Measurements from ENCODE around the gene DNAJB4. TPM values are rescaled to one million over a fixed set of nuclear protein-coding genes. Genes with fewer than 3 reads are reported as not detected.
"Not testable (repeated sequence)": the region's sequence is repeated elsewhere in the genome, so short reads cannot be mapped to it uniquely, and the experiment has no call there.

Gene DNAJB4
- total RNA-seq, 2 experiments from 2014 or later, result 7.0 to 8.4 TPM

- Mint-ChIP-seq H3K27ac (no peak overlapping the region), H3K27me3 (peaks cover 4% of the 10 kb centered on the region), H3K36me3 (peaks cover 3% of the 10 kb centered on the region), H3K4me3 (no peak overlapping the region), H3K4me1 (peaks cover 44% of the 10 kb centered on the region), H3K9me3 (peaks cover 2% of the 10 kb centered on the region)
- no peak for DNase-seq
Measured at GRCh38 chr1:78006521-78006920, 1.8 kb downstream of the DNAJB4 start.

- DNase-seq, result no peak
- peaks cover 4% of the 10 kb centered on the region for H3K27me3 Mint-ChIP-seq
- peaks cover 4% of the 10 kb centered on the region for H3K36me3 Mint-ChIP-seq
- no peak overlapping the region for H3K4me3 Mint-ChIP-seq
- no peak overlapping the region for H3K27ac Mint-ChIP-seq
- H3K9me3 Mint-ChIP-seq, result peaks cover 2% of the 10 kb centered on the region
- H3K4me1 Mint-ChIP-seq, result peaks cover 39% of the 10 kb centered on the region
Measured at GRCh38 chr1:78007677-78008341, 3.1 kb downstream of the DNAJB4 start.

DNA sequence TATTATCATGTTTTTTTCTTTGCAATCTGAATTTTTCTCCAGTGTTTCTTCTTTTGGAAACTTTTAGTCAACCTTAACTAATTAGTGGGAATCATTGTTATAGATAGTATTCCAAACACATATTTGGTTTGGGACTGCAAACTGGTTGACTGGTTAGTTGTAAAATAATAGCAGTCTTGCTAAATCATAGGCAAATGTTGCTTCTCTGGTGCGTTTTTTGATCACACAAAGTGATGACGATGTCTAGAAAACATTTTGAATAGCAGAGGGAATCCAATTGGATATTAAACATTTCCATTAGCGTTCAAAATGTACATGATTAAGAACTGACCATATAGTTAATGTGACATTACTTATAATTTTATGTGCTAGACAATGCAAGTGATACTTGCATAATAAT is 4.5 kb downstream of the DNAJB4 start:
- DNase-seq, result no peak
- Mint-ChIP-seq H3K27me3 (peaks cover 4% of the 10 kb centered on the region), H3K36me3 (peaks cover 9% of the 10 kb centered on the region), H3K4me3 (no peak overlapping the region), H3K27ac (no peak overlapping the region), H3K9me3 (peaks cover 2% of the 10 kb centered on the region), H3K4me1 (peaks cover 29% of the 10 kb centered on the region)

- no peak overlapping the region for H3K27ac Mint-ChIP-seq
- H3K9me3 Mint-ChIP-seq, result no peaks in the 10 kb centered on the region
- DNase-seq, result no peak
- H3K4me1 Mint-ChIP-seq, result peaks cover 25% of the 10 kb centered on the region
- peaks cover 6% of the 10 kb centered on the region for H3K36me3 Mint-ChIP-seq
- no peak overlapping the region for H3K4me3 Mint-ChIP-seq
- H3K27me3 Mint-ChIP-seq, result no peaks in the 10 kb centered on the region
Measured at GRCh38 chr1:78009836-78010235, 5.1 kb downstream of the DNAJB4 start.

DNA sequence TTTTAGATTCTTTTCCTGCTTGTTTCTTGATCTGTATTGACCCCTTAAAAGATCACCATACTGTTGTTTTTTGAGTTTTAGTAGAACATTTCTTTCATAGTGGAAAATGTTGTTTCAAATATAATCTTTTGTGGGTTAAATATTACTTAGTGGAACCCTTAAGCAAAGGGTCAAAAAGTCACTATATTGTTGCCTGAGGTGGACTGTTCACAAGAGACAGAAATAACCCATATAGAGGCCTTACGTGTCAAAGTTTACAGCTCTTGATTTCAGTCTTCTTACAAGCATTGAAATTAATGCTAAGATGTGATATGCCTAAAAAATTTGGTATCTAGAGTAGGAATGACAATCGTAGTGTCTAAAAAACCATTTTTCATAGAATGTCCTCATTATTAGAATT is 6.3 kb downstream of the DNAJB4 start:
- Mint-ChIP-seq H3K9me3 (no peaks in the 10 kb centered on the region), H3K27ac (no peak overlapping the region), H3K36me3 (peaks cover 7% of the 10 kb centered on the region), H3K27me3 (no peaks in the 10 kb centered on the region), H3K4me1 (peaks cover 23% of the 10 kb centered on the region), H3K4me3 (no peak overlapping the region)
- DNase-seq, result no peak

DNA sequence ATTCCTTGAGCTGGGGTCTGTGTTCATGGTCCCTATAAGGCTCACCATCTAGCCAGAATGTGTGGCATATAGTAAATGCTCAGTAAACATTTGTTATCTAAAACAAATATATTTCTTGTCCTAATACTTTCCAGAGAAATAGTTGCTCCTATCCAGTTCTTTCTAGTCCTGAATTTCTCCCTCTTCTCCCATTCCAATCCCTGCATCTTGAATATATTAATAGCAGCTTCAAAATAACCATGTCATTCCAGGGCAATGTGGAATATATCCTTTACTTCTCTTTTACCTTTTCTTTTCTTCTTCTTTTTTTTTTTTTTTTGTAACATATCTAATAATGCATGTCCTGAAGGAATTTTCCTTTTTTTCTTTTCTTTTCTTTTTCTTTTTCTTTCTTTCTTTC is 10.4 kb downstream of the DNAJB4 start:
- H3K9me3 Mint-ChIP-seq, result no peaks in the 10 kb centered on the region
- peaks cover 13% of the 10 kb centered on the region for H3K36me3 Mint-ChIP-seq
- no peaks in the 10 kb centered on the region for H3K27me3 Mint-ChIP-seq
- DNase-seq, result no peak
- H3K27ac Mint-ChIP-seq, result no peak overlapping the region
- peaks cover 5% of the 10 kb centered on the region for H3K4me1 Mint-ChIP-seq
- no peak overlapping the region for H3K4me3 Mint-ChIP-seq

DNA sequence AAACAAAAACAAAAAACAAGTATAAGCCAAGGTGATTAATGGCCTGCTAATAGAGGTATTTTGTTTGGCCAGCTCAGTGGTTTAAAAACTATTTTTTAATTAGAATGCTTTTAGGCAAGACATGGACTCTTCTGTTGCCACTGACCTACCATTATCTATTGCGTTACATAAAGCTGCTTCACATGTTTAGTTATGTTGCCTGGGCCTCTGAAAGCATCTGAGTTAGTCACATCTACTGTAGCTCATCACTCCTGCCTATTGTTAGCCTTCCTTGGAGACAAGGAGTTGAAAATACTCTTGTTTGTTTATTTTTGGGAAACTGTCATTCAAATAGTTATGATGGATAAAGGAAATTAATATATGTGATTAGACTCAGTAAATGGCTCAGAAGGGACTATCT is 14.3 kb downstream of the DNAJB4 start:
- no peak for DNase-seq
- H3K4me1 Mint-ChIP-seq, result no peaks in the 10 kb centered on the region
- H3K27ac Mint-ChIP-seq, result no peak overlapping the region
- no peak overlapping the region for H3K4me3 Mint-ChIP-seq
- H3K9me3 Mint-ChIP-seq, result peaks cover 2% of the 10 kb centered on the region
- no peaks in the 10 kb centered on the region for H3K27me3 Mint-ChIP-seq
- peaks cover 7% of the 10 kb centered on the region for H3K36me3 Mint-ChIP-seq

DNA sequence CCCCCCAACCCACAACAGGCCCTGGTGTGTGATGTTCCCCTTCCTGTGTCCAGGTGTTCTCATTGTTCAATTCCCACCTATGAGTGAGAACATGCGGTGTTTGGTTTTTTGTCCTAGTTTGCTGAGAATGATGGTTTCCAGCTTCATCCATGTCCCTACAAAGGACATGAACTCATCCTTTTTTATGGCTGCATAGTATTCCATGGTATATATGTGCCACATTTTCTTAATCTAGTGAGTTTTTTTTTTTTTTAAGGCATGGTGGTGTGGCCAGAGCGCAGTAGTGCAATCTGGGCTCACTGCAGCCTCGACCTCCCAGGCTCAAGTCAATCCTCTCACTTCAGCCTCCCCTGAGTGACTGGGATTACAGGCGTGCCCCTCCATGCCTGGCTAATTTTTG is 16.4 kb downstream of the DNAJB4 start:
- H3K4me1 Mint-ChIP-seq, H3K4me3 Mint-ChIP-seq, H3K36me3 Mint-ChIP-seq, H3K27me3 Mint-ChIP-seq, H3K9me3 Mint-ChIP-seq, DNase-seq, H3K27ac Mint-ChIP-seq: not testable (repeated sequence)

GRCh38 chr1:78029793-78030192 is 25.1 kb downstream of the DNAJB4 start:
- Mint-ChIP-seq H3K27ac (no peak overlapping the region), H3K27me3 (peaks cover 8% of the 10 kb centered on the region), H3K4me3 (no peak overlapping the region), H3K9me3 (no peaks in the 10 kb centered on the region), H3K4me1 (no peaks in the 10 kb centered on the region), H3K36me3 (no peaks in the 10 kb centered on the region)
- no peak for DNase-seq

- DNase-seq, result no peak
- Mint-ChIP-seq H3K36me3 (no peaks in the 10 kb centered on the region), H3K4me1 (no peaks in the 10 kb centered on the region), H3K27me3 (peaks cover 8% of the 10 kb centered on the region), H3K27ac (no peak overlapping the region), H3K4me3 (no peak overlapping the region), H3K9me3 (no peaks in the 10 kb centered on the region)
Measured at GRCh38 chr1:78032996-78033796, 28.5 kb downstream of the DNAJB4 start.

DNA sequence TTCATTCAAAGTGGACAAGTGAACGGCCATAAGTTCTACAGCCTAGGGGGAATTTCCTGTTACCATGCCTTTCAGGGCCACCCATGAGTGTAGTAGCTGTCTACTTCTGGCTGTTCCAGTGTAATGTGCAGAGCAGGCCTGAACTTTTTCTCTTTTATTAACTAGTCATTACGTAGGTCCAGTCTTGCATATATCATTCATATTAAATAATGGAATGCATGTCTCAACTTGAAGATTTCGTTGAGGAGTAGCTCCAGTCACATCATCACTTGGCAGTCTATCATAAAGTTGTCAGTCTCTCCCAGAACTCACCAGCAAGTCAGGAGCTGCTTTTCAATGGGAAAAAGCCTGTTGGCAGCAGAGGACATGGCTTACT is 29.0 kb downstream of the DNAJB4 start:
- Mint-ChIP-seq H3K36me3 (no peaks in the 10 kb centered on the region), H3K27ac (no peak overlapping the region), H3K4me3 (no peak overlapping the region), H3K27me3 (peaks cover 8% of the 10 kb centered on the region), H3K9me3 (no peaks in the 10 kb centered on the region), H3K4me1 (peaks cover 2% of the 10 kb centered on the region)
- DNase-seq, result no peak

- Mint-ChIP-seq H3K4me1 (peaks cover 4% of the 10 kb centered on the region), H3K27me3 (peaks cover 8% of the 10 kb centered on the region), H3K27ac (no peak overlapping the region), H3K36me3 (no peaks in the 10 kb centered on the region), H3K9me3 (no peaks in the 10 kb centered on the region), H3K4me3 (no peak overlapping the region)
- DNase-seq, result no peak
Measured at GRCh38 chr1:78035121-78035520, 30.4 kb downstream of the DNAJB4 start.

GRCh38 chr1:78036450-78036849 is 31.7 kb downstream of the DNAJB4 start:
- DNase-seq, result no peak
- no peak overlapping the region for H3K27ac Mint-ChIP-seq
- H3K27me3 Mint-ChIP-seq, result peaks cover 8% of the 10 kb centered on the region
- H3K4me3 Mint-ChIP-seq, result no peak overlapping the region
- peaks cover 13% of the 10 kb centered on the region for H3K4me1 Mint-ChIP-seq
- H3K9me3 Mint-ChIP-seq, result no peaks in the 10 kb centered on the region
- no peaks in the 10 kb centered on the region for H3K36me3 Mint-ChIP-seq

GRCh38 chr1:78038071-78038470 is 33.3 kb downstream of the DNAJB4 start:
- Mint-ChIP-seq H3K4me1 (peaks cover 15% of the 10 kb centered on the region), H3K27me3 (peaks cover 8% of the 10 kb centered on the region), H3K4me3 (no peak overlapping the region), H3K27ac (no peak overlapping the region), H3K9me3 (no peaks in the 10 kb centered on the region), H3K36me3 (no peaks in the 10 kb centered on the region)
- DNase-seq, result no peak

GRCh38 chr1:78038491-78038939 is 33.8 kb downstream of the DNAJB4 start:
- H3K36me3 Mint-ChIP-seq, result no peaks in the 10 kb centered on the region
- H3K27ac Mint-ChIP-seq, result no peak overlapping the region
- no peak overlapping the region for H3K4me3 Mint-ChIP-seq
- peaks cover 15% of the 10 kb centered on the region for H3K4me1 Mint-ChIP-seq
- no peak for DNase-seq
- no peaks in the 10 kb centered on the region for H3K9me3 Mint-ChIP-seq
- peaks cover 10% of the 10 kb centered on the region for H3K27me3 Mint-ChIP-seq

All from activated naive CD8-positive, alpha-beta T cell treated with anti-CD3 and anti-CD28 coated beads for 36 hours (primary cell).